Mammary epithelial cell (primary cell): ENCODE measurements around the gene VPS8.

ENCODE experiments used
- EZH2 ChIP-seq: IDR thresholded peaks from 2 replicates; pipeline ENCODE4 v1.6.1; 2012; ENCODE audit warnings: low read length, inconsistent platforms, borderline replicate concordance
- TF ChIP-seq, protein P1 (sequence below), 2 donors: IDR thresholded peaks in 1 of 2; conservative IDR thresholded peaks in 1 of 2; 2 replicates each; pipeline ENCODE4 v1.5.1; 2011 to 2012; ENCODE audit warnings: inconsistent platforms in 2 of 2, low read length in 2 of 2, mild to moderate bottlenecking in 2 of 2, control low read depth in 1 of 2, low read depth in 1 of 2; ENCODE audit not compliant: insufficient read depth in 1 of 2; ENCODE audit errors: extremely low read depth in 1 of 2

DNA sequence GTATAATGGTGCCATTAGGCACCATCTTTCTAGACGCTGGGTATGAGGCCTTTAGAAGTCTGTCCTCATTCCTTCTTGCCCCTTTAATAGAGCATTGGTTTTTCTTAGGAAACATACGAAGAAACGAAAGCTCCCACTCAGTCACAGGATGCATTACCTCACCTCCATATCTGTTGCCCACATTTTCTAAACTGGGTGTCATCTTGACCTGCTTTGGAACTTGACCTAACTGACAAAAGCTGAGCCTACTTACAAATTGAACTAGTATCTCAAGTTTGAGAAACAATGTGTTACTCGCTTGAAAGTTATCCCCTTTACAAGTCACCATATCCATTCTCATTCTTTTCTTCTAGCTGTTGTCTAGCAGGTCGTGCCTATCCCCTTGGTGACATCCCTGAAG lies 102.7 kb downstream of the VPS8 start:
- TF ChIP-seq, protein P1, sequence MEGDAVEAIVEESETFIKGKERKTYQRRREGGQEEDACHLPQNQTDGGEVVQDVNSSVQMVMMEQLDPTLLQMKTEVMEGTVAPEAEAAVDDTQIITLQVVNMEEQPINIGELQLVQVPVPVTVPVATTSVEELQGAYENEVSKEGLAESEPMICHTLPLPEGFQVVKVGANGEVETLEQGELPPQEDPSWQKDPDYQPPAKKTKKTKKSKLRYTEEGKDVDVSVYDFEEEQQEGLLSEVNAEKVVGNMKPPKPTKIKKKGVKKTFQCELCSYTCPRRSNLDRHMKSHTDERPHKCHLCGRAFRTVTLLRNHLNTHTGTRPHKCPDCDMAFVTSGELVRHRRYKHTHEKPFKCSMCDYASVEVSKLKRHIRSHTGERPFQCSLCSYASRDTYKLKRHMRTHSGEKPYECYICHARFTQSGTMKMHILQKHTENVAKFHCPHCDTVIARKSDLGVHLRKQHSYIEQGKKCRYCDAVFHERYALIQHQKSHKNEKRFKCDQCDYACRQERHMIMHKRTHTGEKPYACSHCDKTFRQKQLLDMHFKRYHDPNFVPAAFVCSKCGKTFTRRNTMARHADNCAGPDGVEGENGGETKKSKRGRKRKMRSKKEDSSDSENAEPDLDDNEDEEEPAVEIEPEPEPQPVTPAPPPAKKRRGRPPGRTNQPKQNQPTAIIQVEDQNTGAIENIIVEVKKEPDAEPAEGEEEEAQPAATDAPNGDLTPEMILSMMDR (conservative IDR thresholded peaks at IDR 0.05 in 1 of 2, IDR thresholded peaks at IDR 0.05 in 1 of 2; ENCODE audit: extremely low read depth in 1 of 2, insufficient read depth in 1 of 2, low read depth in 1 of 2, low read length in 2 of 2), result no peak
- no peak for TF ChIP-seq EZH2
